ENCODE data around the gene PCSK9.

Gene PCSK9

GRCh38 chr1:55044617-55045397, 5.5 kb downstream of the PCSK9 start:
- DNase-seq, result no peak

- DNase-seq, result no peak
Measured at GRCh38 chr1:55045430-55045829, 6.1 kb downstream of the PCSK9 start.

GRCh38 chr1:55046871-55047270, 7.5 kb downstream of the PCSK9 start:
- DNase-seq, result no peak

GRCh38 chr1:55047611-55048010, 8.3 kb downstream of the PCSK9 start:
- no peak for DNase-seq

- DNase-seq, result no peak
Measured at GRCh38 chr1:55048453-55049270, 9.3 kb downstream of the PCSK9 start.

- DNase-seq, result no peak
Measured at GRCh38 chr1:55049271-55049913, 10.0 kb downstream of the PCSK9 start.

- DNase-seq, result no peak
Measured at GRCh38 chr1:55049914-55050278, 10.5 kb downstream of the PCSK9 start.

GRCh38 chr1:55050283-55050682, 10.9 kb downstream of the PCSK9 start:
- no peak for DNase-seq

GRCh38 chr1:55051169-55051568, 11.8 kb downstream of the PCSK9 start:
- no peak for DNase-seq

- no peak for DNase-seq
Measured at GRCh38 chr1:55051621-55052020, 12.3 kb downstream of the PCSK9 start.

GRCh38 chr1:55052221-55053142, 13.1 kb downstream of the PCSK9 start:
- DNase-seq, result no peak

- DNase-seq, result no peak
Measured at GRCh38 chr1:55053265-55053954, 14.1 kb downstream of the PCSK9 start.

- DNase-seq, result no peak
Measured at GRCh38 chr1:55054396-55054795, 15.0 kb downstream of the PCSK9 start.

GRCh38 chr1:55055084-55055882, 15.9 kb downstream of the PCSK9 start:
- DNase-seq, result no peak

- no peak for DNase-seq
Measured at GRCh38 chr1:55055951-55056631, 16.7 kb downstream of the PCSK9 start.

- no peak for DNase-seq
Measured at GRCh38 chr1:55056632-55056992, 17.3 kb downstream of the PCSK9 start.

GRCh38 chr1:55057270-55057955, 18.1 kb downstream of the PCSK9 start:
- DNase-seq, result no peak

GRCh38 chr1:55057956-55058298, 18.6 kb downstream of the PCSK9 start:
- no peak for DNase-seq

GRCh38 chr1:55059302-55060132, 20.2 kb downstream of the PCSK9 start:
- no peak for DNase-seq
